ENCODE data around the gene RAB6A. TPM values are rescaled to one million over a fixed set of nuclear protein-coding genes. Genes with fewer than 3 reads are reported as not detected.

RAB6A gene
- total RNA-seq, 1 experiment from 2014 or later, result 121 TPM

DNA sequence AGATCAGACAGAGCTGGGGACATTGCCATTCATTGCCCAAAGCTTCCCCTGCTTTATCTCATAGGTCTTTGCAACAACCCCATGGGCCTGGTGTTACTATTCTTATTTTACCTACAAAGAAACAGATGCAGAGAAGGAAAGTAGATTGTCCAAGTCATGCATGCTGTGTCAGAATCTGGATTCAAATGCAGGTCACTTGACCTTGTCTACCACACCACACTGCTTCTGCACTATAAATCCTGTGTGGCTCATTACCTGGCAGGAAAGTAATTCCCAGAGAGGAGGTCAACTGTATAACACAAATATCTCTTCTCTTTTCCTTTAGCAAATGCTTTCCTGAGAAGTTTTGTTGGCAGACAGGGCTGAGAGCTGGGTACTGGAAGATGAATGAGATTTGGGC, 96.0 kb downstream of the RAB6A start:
- RAD21 ChIA-PET (ENCODE audit: low non-redundant PET in 1 of 2, low total read pairs in 2 of 2, uncharacterized antibody in 2 of 2, unreplicated experiment in 2 of 2), result no interaction called here

More for the DNA sequence above, 96.0 kb downstream of the RAB6A start:
- no TSS peak for BruUV-seq (replicated peaks)
- Histone ChIP-seq H3K27me3 (ENCODE audit: insufficient read depth, low read length) (no peaks in the 10 kb centered on the region), H4K20me1 (ENCODE audit: insufficient read depth) (no peaks in the 10 kb centered on the region), H3K4me3 (replicated peaks in 1 of 2; ENCODE audit: low read depth in 1 of 2, low read length in 2 of 2) (no peak overlapping the region), H3K4me1 (ENCODE audit: control insufficient read depth in 1 of 2, insufficient read depth in 2 of 2, low read length in 2 of 2) (peaks cover 5 to 20% of the 10 kb centered on the region in 2 experiments), H3K4me2 (ENCODE audit: low read length) (no peak overlapping the region), H3K9ac (ENCODE audit: low read length) (no peak overlapping the region), H3K27ac (ENCODE audit: low read depth, low read length) (no peak overlapping the region), H2AFZ (ENCODE audit: low read depth, low read length, poor library complexity, severe bottlenecking) (no peak overlapping the region), H3K79me2 (ENCODE audit: insufficient read depth, low read length) (no peaks in the 10 kb centered on the region), H3K36me3 (ENCODE audit: control insufficient read depth in 1 of 2, insufficient read depth in 2 of 2, low read length in 2 of 2) (no peaks in the 10 kb centered on the region; a peak in 1 of 4 replicates), H3K9me3 (ENCODE audit: control insufficient read depth in 1 of 2, insufficient read depth in 1 of 2, low read depth in 1 of 2, low read length in 2 of 2) (no peaks in the 10 kb centered on the region), H3K9me2 (ENCODE audit: insufficient read depth) (no peaks in the 10 kb centered on the region)
- POLR2A ChIA-PET, result no interaction called here
- DNase-seq (ENCODE audit: low read depth, low spot score) (no peak), ATAC-seq (no peak)
- TF ChIP-seq SIN3A (IDR thresholded peaks at IDR 0.05; ENCODE audit: low read depth), result no peak
- TF ChIP-seq ZNF274 (IDR thresholded peaks at IDR 0.05; ENCODE audit: low read depth, low read length), result no peak
- TF ChIP-seq YY1 (IDR thresholded peaks at IDR 0.05; ENCODE audit: extremely low read depth, insufficient replicate concordance, low read depth, low read length), result no peak
- TF ChIP-seq POLR2A (IDR thresholded peaks at IDR 0.05; ENCODE audit: borderline replicate concordance, extremely low read depth, insufficient read depth, insufficient read length), result no peak
- no peak for TF ChIP-seq RAD21 (IDR thresholded peaks at IDR 0.05; ENCODE audit: low read depth)
- TF ChIP-seq SRF (IDR thresholded peaks at IDR 0.05; ENCODE audit: low read depth), result no peak
- no peak for TF ChIP-seq CBX3 (IDR thresholded peaks at IDR 0.05; ENCODE audit: low read depth)
- TF ChIP-seq, protein P1, sequence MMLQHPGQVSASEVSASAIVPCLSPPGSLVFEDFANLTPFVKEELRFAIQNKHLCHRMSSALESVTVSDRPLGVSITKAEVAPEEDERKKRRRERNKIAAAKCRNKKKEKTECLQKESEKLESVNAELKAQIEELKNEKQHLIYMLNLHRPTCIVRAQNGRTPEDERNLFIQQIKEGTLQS (IDR thresholded peaks at IDR 0.05), result no peak
- no peak for TF ChIP-seq EGR1 (IDR thresholded peaks at IDR 0.05; ENCODE audit: low read depth)
- TF ChIP-seq TCF7L2 (IDR thresholded peaks at IDR 0.05; ENCODE audit: borderline replicate concordance, extremely low read depth, insufficient read depth, insufficient read length), result no peak
- TF ChIP-seq, protein P2, sequence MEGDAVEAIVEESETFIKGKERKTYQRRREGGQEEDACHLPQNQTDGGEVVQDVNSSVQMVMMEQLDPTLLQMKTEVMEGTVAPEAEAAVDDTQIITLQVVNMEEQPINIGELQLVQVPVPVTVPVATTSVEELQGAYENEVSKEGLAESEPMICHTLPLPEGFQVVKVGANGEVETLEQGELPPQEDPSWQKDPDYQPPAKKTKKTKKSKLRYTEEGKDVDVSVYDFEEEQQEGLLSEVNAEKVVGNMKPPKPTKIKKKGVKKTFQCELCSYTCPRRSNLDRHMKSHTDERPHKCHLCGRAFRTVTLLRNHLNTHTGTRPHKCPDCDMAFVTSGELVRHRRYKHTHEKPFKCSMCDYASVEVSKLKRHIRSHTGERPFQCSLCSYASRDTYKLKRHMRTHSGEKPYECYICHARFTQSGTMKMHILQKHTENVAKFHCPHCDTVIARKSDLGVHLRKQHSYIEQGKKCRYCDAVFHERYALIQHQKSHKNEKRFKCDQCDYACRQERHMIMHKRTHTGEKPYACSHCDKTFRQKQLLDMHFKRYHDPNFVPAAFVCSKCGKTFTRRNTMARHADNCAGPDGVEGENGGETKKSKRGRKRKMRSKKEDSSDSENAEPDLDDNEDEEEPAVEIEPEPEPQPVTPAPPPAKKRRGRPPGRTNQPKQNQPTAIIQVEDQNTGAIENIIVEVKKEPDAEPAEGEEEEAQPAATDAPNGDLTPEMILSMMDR (IDR thresholded peaks at IDR 0.05 in 2 of 3, conservative IDR thresholded peaks at IDR 0.05 in 1 of 3; ENCODE audit: borderline replicate concordance in 1 of 3, insufficient read depth in 1 of 3, low read depth in 2 of 3, low read length in 2 of 3), result no peak
- TF ChIP-seq SP1 (IDR thresholded peaks at IDR 0.05; ENCODE audit: low read depth), result no peak
- no peak for TF ChIP-seq EZH2 (IDR thresholded peaks at IDR 0.05)
- TF ChIP-seq CEBPB (IDR thresholded peaks at IDR 0.05; ENCODE audit: low read depth), result no peak
- TF ChIP-seq JUND (IDR thresholded peaks at IDR 0.05), result no peak
- no peak for TF ChIP-seq POLR2AphosphoS5 (IDR thresholded peaks at IDR 0.05; ENCODE audit: low read depth, low read length)
- TF ChIP-seq, protein P3, sequence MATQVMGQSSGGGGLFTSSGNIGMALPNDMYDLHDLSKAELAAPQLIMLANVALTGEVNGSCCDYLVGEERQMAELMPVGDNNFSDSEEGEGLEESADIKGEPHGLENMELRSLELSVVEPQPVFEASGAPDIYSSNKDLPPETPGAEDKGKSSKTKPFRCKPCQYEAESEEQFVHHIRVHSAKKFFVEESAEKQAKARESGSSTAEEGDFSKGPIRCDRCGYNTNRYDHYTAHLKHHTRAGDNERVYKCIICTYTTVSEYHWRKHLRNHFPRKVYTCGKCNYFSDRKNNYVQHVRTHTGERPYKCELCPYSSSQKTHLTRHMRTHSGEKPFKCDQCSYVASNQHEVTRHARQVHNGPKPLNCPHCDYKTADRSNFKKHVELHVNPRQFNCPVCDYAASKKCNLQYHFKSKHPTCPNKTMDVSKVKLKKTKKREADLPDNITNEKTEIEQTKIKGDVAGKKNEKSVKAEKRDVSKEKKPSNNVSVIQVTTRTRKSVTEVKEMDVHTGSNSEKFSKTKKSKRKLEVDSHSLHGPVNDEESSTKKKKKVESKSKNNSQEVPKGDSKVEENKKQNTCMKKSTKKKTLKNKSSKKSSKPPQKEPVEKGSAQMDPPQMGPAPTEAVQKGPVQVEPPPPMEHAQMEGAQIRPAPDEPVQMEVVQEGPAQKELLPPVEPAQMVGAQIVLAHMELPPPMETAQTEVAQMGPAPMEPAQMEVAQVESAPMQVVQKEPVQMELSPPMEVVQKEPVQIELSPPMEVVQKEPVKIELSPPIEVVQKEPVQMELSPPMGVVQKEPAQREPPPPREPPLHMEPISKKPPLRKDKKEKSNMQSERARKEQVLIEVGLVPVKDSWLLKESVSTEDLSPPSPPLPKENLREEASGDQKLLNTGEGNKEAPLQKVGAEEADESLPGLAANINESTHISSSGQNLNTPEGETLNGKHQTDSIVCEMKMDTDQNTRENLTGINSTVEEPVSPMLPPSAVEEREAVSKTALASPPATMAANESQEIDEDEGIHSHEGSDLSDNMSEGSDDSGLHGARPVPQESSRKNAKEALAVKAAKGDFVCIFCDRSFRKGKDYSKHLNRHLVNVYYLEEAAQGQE (IDR thresholded peaks at IDR 0.05; ENCODE audit: low read depth), result no peak
- CTCF ChIA-PET, result interaction anchor here (1.4 to 1.7 kb wide), 2 partner anchors 39 to 314 kb away, joined by 3 to 6 read pairs; no protein-coding TSS in a partner anchor
- intact Hi-C loops (cut with micrococcal nuclease), result no loop called here
